GM12891 (cell line): ENCODE measurements around the gene ANO2.

ENCODE experiments used
- DNase-seq: peaks from one replicate; pipeline ENCODE4 v3.0.0; 2011; ENCODE audit warnings: low spot score; ENCODE audit not compliant: insufficient read length
- FAIRE-seq: peaks from 2 replicates; lab custom pipeline; 2011; peaks lifted over from hg19 to GRCh38; lab: Jason Lieb, UNC
- PAX5 ChIP-seq: IDR thresholded peaks from 2 replicates; pipeline ENCODE4 v1.6.1; 2011; ENCODE audit warnings: low read length, moderate library complexity, mild to moderate bottlenecking; ENCODE audit not compliant: insufficient read depth, severe bottlenecking
- POLR2A ChIP-seq: IDR thresholded peaks from 2 replicates; pipeline ENCODE4 v1.6.1; 2011; ENCODE audit warnings: low read depth, low read length, control low read depth
- POLR2AphosphoS5 ChIP-seq: IDR thresholded peaks from 2 replicates; pipeline ENCODE4 v1.6.1; 2011; ENCODE audit warnings: low read depth, low read length, control low read depth
- POU2F2 ChIP-seq: IDR thresholded peaks from 2 replicates; pipeline ENCODE4 v1.6.1; 2011; ENCODE audit warnings: low read depth, mild to moderate bottlenecking, control low read depth, low read length, moderate library complexity
- SPI1 ChIP-seq: IDR thresholded peaks from 2 replicates; pipeline ENCODE4 v1.6.1; 2011; ENCODE audit warnings: low read depth, low read length, control low read depth
- TAF1 ChIP-seq: IDR thresholded peaks from 2 replicates; pipeline ENCODE4 v1.6.1; 2011; ENCODE audit warnings: low read depth, low read length, control low read depth

The ANO2 gene

DNA sequence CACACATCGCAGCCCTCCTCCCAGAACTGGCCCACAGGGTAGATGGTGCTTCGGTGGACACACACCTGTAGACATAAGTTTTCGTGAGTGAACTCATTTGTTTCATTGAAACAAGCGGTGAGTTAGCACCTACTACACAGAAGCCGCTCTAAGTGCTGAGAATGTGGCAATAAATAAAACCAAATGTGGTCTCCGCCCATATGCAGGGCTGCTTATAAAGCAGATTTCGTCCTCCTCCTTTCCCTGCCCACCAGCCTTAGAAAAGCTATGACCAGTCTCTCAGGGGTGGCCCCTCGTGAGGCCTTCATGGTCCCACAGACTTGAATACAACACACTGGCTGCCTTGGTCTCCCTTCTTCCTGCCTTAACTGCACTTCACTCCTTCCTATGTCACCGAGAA lies 31.1 kb upstream of the ANO2 start:
- FAIRE-seq: no peak
- TF ChIP-seq PAX5 (no peak), POU2F2 (no peak), POLR2AphosphoS5 (no peak), TAF1 (no peak), POLR2A (no peak), SPI1 (no peak)
- no peak for DNase-seq

DNA sequence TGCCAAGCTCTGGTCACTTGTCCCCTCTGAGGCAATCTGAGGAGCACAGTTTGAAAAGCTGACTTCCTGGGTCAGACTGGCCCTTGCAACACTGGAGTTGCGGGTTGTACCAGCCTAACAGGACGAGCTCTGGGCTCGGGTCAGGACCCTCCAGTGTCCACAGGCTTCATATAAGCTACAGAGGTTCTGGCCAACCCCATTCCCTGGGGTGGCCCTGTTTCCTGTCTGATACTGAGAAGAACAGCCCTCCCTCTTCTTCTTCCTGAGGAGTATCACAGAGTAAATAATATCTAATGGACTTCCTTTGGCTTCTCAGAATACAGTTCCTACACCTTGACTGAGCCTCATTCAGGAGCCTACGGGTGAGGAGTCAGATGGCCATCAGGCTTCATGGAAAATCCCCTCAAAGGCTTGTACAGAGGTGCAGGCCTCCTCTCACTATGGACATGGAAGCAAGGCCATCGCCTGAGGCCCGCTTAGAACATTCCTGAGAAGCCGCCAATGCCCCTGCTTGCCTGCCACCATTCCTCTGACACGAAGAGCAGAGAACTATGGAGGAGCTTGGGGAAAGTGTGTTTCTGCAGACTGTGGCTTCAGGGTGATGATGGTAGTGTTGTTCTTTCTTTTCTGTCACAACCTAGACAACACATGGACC lies 28.5 kb upstream of the ANO2 start:
- TF ChIP-seq SPI1: no peak
- TF ChIP-seq PAX5: no peak
- no peak for TF ChIP-seq POU2F2
- no peak for TF ChIP-seq POLR2A
- no peak for FAIRE-seq
- DNase-seq: no peak

DNA sequence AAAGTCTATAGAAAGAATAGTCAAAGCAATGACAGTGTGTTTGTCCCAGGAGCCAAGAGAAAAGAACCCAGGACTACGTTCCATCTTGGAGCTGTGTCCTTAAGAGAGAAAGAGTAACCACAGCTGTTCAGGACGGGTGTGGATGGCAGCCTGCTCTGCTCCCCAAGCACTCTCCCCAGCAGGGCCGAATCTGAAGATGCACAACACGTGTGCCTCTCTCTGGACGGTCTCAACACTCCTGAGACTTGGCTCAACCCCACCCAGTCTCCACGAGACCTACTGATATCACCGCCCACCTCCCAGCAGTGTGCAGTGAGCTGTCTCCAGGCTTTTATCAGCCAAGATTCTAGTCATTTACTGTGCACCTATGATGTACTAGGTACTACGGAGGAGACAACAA lies 27.3 kb upstream of the ANO2 start:
- FAIRE-seq: no peak
- no peak for DNase-seq
- TF ChIP-seq POLR2AphosphoS5 (no peak), POU2F2 (no peak), SPI1 (no peak), PAX5 (no peak), TAF1 (no peak), POLR2A (no peak)

DNA sequence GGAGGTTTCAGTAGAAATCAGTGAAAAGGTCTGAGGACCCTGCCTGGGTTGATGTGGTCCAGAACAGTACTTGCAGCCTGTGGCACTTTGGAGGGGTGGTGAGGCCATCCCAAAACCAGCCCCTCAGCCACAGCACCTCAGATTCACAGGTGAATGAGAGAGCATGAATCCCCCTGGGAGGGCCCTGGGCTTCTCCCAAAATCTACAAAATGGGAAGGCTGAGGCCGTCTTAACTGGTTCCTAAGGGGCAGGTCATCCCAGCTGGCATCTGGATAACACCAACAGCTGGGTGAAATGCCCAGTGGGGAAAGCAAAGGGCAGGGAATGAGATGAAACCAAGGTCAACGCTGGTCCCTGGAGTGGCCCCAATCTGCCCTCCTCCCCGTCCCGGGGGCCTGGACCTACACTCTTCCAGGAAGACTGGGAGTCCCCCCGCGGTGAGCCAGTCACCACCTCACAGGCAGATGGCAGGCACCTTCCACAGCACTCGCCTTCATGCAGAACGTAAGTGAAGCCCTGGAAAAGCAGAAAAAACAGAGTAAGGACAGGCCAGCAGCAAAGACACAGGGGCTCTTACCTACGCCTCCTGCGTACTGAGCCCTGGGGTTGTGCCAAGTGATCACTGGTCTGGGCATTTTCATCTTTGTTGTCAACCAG lies 26.3 kb upstream of the ANO2 start:
- no peak for TF ChIP-seq POLR2A
- no peak for TF ChIP-seq POU2F2
- TF ChIP-seq SPI1: no peak
- TF ChIP-seq TAF1: no peak
- no peak for TF ChIP-seq POLR2AphosphoS5
- no peak for TF ChIP-seq PAX5
- no peak for FAIRE-seq
- no peak for DNase-seq

DNA sequence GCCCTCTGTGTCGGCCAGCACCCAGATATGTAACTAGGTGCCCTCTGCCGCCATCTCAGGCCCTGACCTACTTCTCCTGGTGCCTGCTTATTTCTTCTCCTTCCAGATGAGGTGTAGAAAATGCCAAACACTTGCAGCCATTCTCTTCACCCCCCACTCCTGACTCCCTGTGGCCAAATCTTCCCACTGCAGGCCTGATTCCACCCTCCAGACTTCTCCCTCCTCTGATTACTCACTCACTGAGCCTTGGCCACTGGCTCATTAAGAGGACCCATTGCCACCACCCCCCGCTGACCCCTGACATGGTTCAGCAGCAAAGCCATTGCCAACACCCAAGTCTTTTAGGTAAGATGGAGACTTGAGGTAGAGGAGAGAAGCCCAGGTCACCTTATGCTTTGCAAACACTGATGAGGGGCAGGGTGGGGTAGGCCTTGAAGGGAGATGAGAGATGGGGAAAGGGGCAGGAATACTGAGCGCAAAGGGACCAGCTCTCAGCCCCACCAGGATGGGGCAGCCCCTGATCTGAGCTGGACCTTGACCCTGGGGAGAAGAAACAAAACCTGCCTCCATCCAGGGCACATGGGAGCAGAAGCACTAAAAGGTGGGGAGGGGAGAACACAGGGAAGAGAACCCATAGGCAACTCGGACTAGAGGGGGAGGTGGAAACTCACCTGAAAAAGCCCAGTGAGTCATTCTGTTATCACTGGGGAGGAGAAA lies 25.1 kb upstream of the ANO2 start:
- no peak for TF ChIP-seq PAX5
- FAIRE-seq (no peak), DNase-seq (no peak)

DNA sequence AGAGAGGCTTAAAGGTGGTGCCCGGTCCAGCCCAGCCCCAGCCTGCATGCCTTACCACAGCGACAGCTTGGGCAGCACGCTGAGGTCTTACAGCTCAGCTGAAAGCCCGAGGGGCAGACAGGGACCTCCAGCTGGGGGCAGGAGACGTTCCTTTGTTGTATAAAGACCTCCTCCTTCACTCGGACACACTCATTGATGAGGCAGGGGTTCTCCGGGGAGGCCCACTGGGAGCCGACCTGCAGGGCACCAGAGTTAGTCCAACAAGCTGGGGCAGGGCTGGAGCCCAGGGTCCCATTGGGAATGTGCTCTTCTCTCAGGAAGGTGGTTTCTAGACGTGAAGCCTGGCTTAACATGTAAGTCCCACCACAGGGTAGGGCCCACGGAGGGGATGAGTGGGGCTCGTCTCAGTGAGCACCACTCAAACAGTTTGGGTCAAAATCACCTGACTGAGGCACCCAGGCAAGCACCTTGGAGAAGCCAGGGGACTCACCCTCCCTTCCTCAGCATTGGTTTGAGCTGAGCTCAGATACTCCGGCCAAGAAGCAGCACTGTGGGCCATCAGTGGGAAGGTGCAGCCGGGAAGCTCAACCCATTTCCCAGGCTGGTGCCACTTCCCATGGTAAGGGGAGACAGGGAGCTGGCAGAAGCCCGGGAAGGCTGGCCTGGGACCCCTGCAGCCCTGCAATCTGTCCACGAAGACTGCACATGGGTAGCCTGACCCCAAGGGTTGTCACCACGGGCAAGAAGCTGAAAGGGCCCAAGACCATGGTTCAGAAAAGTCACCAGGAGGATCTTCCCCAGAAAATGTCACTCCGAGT lies 24.3 kb upstream of the ANO2 start:
- FAIRE-seq (no peak), DNase-seq (no peak)
- no peak for TF ChIP-seq PAX5
- TF ChIP-seq SPI1: no peak
- TF ChIP-seq TAF1: no peak
- TF ChIP-seq POU2F2: no peak
- TF ChIP-seq POLR2AphosphoS5: no peak
- no peak for TF ChIP-seq POLR2A

DNA sequence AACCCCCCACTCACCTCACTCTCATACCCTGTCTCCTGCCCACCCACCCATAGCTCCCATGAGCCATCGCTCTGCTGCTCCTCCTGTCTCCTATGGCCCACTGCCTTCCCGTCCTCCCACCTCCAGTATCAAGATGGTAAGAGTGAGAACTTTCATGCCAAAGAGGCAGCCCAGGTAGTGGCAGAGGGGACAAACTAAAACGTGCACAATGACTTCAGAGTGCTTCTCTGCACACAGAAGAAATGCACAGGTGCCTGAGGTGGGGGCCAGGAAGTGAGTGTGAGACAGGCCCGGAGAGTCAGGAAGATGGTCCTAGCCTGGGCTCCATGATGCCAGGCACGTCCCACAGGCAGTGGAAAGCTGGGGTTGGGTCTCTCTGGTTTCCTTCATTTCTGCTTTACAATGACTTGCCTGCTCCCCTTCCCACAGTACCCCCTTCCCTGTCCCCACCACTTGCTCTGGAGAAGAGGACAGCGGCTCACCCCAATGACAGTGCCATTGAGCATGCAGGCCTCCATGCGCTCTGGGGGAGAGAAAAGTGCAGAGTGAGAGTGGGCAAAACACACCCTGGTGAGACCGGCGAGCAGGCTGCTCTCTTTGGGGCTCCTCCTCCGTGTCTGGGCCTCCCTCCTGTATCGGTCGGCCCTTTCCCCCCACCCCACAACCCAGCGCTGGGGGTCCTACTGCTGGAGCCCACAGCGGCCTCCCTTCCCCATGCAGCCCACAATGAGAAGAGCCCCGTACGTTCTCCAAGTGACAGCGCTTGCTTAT lies 22.8 kb upstream of the ANO2 start:
- no peak for TF ChIP-seq PAX5
- TF ChIP-seq POLR2AphosphoS5: no peak
- no peak for TF ChIP-seq TAF1
- no peak for TF ChIP-seq POU2F2
- TF ChIP-seq SPI1: no peak
- no peak for TF ChIP-seq POLR2A
- no peak for DNase-seq
- FAIRE-seq: no peak

DNA sequence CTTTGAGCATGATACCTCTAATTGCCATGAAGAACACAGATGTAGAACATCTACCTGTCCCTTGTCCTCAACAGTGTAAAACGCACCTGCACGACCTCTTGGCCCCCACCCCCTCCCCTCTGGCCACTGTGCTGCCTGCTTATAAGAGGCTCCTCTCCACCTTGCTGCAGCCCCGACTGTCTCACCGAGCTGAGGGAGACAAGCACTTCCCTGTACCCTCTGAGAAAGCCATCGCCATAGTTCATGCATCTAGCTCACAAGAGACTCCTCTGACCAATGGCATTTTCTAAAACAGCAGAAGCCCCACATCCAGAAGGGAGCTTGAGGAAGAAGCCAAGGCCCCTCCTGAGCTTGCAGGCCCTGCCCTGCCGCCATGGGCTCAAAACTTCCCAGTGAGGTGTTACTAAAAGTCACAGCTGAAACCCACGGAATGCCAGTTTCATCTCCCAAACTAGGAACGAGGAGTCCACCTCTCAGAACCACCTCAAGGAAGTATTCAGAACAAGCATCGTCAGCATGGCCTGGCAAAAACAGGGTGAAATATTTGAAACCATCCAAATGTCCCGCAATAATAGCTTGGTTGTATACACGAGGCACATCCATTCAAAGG lies 21.5 kb upstream of the ANO2 start:
- FAIRE-seq: no peak
- no peak for TF ChIP-seq POLR2AphosphoS5
- TF ChIP-seq SPI1: no peak
- TF ChIP-seq TAF1: no peak
- TF ChIP-seq POLR2A: no peak
- TF ChIP-seq POU2F2: no peak
- TF ChIP-seq PAX5: no peak
- no peak for DNase-seq

DNA sequence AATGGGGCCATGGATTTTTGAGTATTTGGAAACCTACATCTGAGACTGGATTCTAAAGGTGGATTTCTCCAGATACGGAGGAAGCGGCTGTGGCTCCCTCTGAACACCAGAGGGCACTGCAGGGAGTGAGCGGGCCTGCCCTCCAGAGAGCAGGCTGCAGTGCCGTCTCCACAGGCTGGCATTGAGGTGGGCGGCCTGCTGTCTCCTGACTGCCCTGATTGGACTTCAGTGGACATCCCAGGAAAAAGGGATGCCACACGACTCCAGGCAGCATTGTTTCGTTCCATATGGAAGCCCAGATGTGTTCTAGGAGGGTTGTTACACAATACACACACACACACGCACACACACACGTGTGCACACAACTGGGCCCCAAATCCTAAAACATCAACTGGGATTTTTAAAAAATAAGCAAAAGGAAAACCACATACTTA lies 20.9 kb upstream of the ANO2 start:
- TF ChIP-seq SPI1: no peak
- TF ChIP-seq POLR2A: no peak
- TF ChIP-seq PAX5: no peak
- TF ChIP-seq TAF1: no peak
- no peak for TF ChIP-seq POU2F2
- TF ChIP-seq POLR2AphosphoS5: no peak
- DNase-seq (peak; percentile 58), FAIRE-seq (peak; percentile 84)
